Measurements from ENCODE around the gene LARP4B. TPM values are rescaled to one million over a fixed set of nuclear protein-coding genes. Genes with fewer than 3 reads are reported as not detected.
"Not testable (repeated sequence)": the region's sequence is repeated elsewhere in the genome, so short reads cannot be mapped to it uniquely, and the experiment has no call there.

LARP4B gene
- polyA plus RNA-seq, 1 donor (not counting 4 experiments of a cell fraction or from before 2014, with no cell fraction given): 39.4 TPM

- Histone ChIP-seq H3K27me3 (ENCODE audit: control insufficient read depth, extremely low read depth, insufficient read depth, low read length) (no peaks in the 10 kb centered on the region), H3K9me3 (ENCODE audit: control insufficient read depth, low read depth, low read length) (no peaks in the 10 kb centered on the region), H3K9ac (ENCODE audit: control insufficient read depth, extremely low read depth, insufficient read depth, low read length) (no peak overlapping the region), H3K4me1 (ENCODE audit: control insufficient read depth, extremely low read depth, insufficient read depth, low read length) (peaks cover 2% of the 10 kb centered on the region), H3K27ac (ENCODE audit: control insufficient read depth, insufficient read depth, low read length) (no peak overlapping the region), H3K4me3 (ENCODE audit: control insufficient read depth in 2 of 3, extremely low read depth in 1 of 3, insufficient read depth in 2 of 3, low read depth in 1 of 3, low read length in 3 of 3) (no peak overlapping the region), H3K4me2 (ENCODE audit: control insufficient read depth, extremely low read depth, insufficient read depth, low read depth, low read length) (no peak overlapping the region), H2AFZ (ENCODE audit: control insufficient read depth, low read length) (no peak overlapping the region), H3K79me2 (ENCODE audit: control insufficient read depth, insufficient read depth, low read length) (no peaks in the 10 kb centered on the region), H3K36me3 (ENCODE audit: control insufficient read depth in 2 of 2, extremely low read depth in 1 of 2, insufficient read depth in 2 of 2, low read length in 2 of 2) (no peaks in the 10 kb centered on the region), H3K9me1 (ENCODE audit: control insufficient read depth, extremely low read depth, insufficient read depth, low read length) (no peaks in the 10 kb centered on the region), H4K20me1 (ENCODE audit: control insufficient read depth, extremely low read depth, insufficient read depth, low read length) (no peaks in the 10 kb centered on the region)
- DNase-seq (ENCODE audit: low read depth, low spot score): no peak
- dilution Hi-C loops (cut with MboI; ENCODE audit: extremely low pct_ligation_motif_present, low sequenced_read_pairs): no loop called here
- no peak for FAIRE-seq
- no peak for TF ChIP-seq EZH2 (IDR thresholded peaks at IDR 0.05; ENCODE audit: low read length)
- TF ChIP-seq CTCF (optimal IDR thresholded peaks at IDR 0.05 in 1 of 3, IDR thresholded peaks at IDR 0.05 in 1 of 3, conservative IDR thresholded peaks at IDR 0.05 in 1 of 3; ENCODE audit: extremely low read depth in 1 of 3, insufficient read depth in 2 of 3, low read length in 3 of 3): no peak
Observed at GRCh38 chr10:938941-939678, 7.6 kb upstream of the LARP4B start.

GRCh38 chr10:934746-935406, 3.4 kb upstream of the LARP4B start:
- H3K4me2 ChIP-seq (ENCODE audit: control insufficient read depth, extremely low read depth, insufficient read depth, low read depth, low read length): no peak overlapping the region
- no peak for FAIRE-seq
- H3K9me3 ChIP-seq (ENCODE audit: control insufficient read depth, low read depth, low read length): no peaks in the 10 kb centered on the region
- H3K27ac ChIP-seq (ENCODE audit: control insufficient read depth, insufficient read depth, low read length): no peak overlapping the region
- no peak overlapping the region for H2AFZ ChIP-seq (ENCODE audit: control insufficient read depth, low read length)
- H3K4me1 ChIP-seq (ENCODE audit: control insufficient read depth, extremely low read depth, insufficient read depth, low read length): peaks cover 4% of the 10 kb centered on the region
- H3K9me1 ChIP-seq (ENCODE audit: control insufficient read depth, extremely low read depth, insufficient read depth, low read length): no peaks in the 10 kb centered on the region
- peaks cover 11% of the 10 kb centered on the region for H3K79me2 ChIP-seq (ENCODE audit: control insufficient read depth, insufficient read depth, low read length)
- H4K20me1 ChIP-seq (ENCODE audit: control insufficient read depth, extremely low read depth, insufficient read depth, low read length): peaks cover 6% of the 10 kb centered on the region
- no peak overlapping the region for H3K9ac ChIP-seq (ENCODE audit: control insufficient read depth, extremely low read depth, insufficient read depth, low read length)
- no peaks in the 10 kb centered on the region for H3K27me3 ChIP-seq (ENCODE audit: control insufficient read depth, extremely low read depth, insufficient read depth, low read length)
- TF ChIP-seq CTCF (optimal IDR thresholded peaks at IDR 0.05 in 1 of 3, IDR thresholded peaks at IDR 0.05 in 1 of 3, conservative IDR thresholded peaks at IDR 0.05 in 1 of 3; ENCODE audit: extremely low read depth in 1 of 3, insufficient read depth in 2 of 3, low read length in 3 of 3) (no peak), EZH2 (IDR thresholded peaks at IDR 0.05; ENCODE audit: low read length) (no peak)
- dilution Hi-C loops (cut with MboI; ENCODE audit: extremely low pct_ligation_motif_present, low sequenced_read_pairs): no loop called here
- H3K4me3 ChIP-seq (ENCODE audit: control insufficient read depth in 2 of 3, extremely low read depth in 1 of 3, insufficient read depth in 2 of 3, low read depth in 1 of 3, low read length in 3 of 3): no peak overlapping the region
- no peaks in the 10 kb centered on the region for H3K36me3 ChIP-seq (ENCODE audit: control insufficient read depth in 2 of 2, extremely low read depth in 1 of 2, insufficient read depth in 2 of 2, low read length in 2 of 2)
- no peak for DNase-seq (ENCODE audit: low read depth, low spot score)

GRCh38 chr10:934165-934564, 2.7 kb upstream of the LARP4B start:
- H3K4me3 ChIP-seq (ENCODE audit: control insufficient read depth in 2 of 3, extremely low read depth in 1 of 3, insufficient read depth in 2 of 3, low read depth in 1 of 3, low read length in 3 of 3); H3K27me3 ChIP-seq (ENCODE audit: control insufficient read depth, extremely low read depth, insufficient read depth, low read length); dilution Hi-C loops (cut with MboI; ENCODE audit: extremely low pct_ligation_motif_present, low sequenced_read_pairs); H3K9me3 ChIP-seq (ENCODE audit: control insufficient read depth, low read depth, low read length); H3K9me1 ChIP-seq (ENCODE audit: control insufficient read depth, extremely low read depth, insufficient read depth, low read length); DNase-seq (ENCODE audit: low read depth, low spot score); H2AFZ ChIP-seq (ENCODE audit: control insufficient read depth, low read length); H3K9ac ChIP-seq (ENCODE audit: control insufficient read depth, extremely low read depth, insufficient read depth, low read length); H3K4me2 ChIP-seq (ENCODE audit: control insufficient read depth, extremely low read depth, insufficient read depth, low read depth, low read length); H3K27ac ChIP-seq (ENCODE audit: control insufficient read depth, insufficient read depth, low read length); H3K36me3 ChIP-seq (ENCODE audit: control insufficient read depth in 2 of 2, extremely low read depth in 1 of 2, insufficient read depth in 2 of 2, low read length in 2 of 2); FAIRE-seq: not testable (repeated sequence)
- Histone ChIP-seq H4K20me1 (ENCODE audit: control insufficient read depth, extremely low read depth, insufficient read depth, low read length) (peaks cover 13% of the 10 kb centered on the region), H3K79me2 (ENCODE audit: control insufficient read depth, insufficient read depth, low read length) (peaks cover 18% of the 10 kb centered on the region), H3K4me1 (ENCODE audit: control insufficient read depth, extremely low read depth, insufficient read depth, low read length) (peaks cover 11% of the 10 kb centered on the region)
